ENCODE data around the gene NAE1. TPM values are rescaled to one million over a fixed set of nuclear protein-coding genes. Genes with fewer than 3 reads are reported as not detected.
"Not testable (repeated sequence)": the region's sequence is repeated elsewhere in the genome, so short reads cannot be mapped to it uniquely, and the experiment has no call there.

The NAE1 gene
- total RNA-seq, 4 donors from 2014 or later = 29.1 to 57.0 (median 34.8) TPM

GRCh38 chr16:66798161-66798560, 32.6 kb downstream of the NAE1 start:
- intact Hi-C loops (cut with DNase I; ENCODE audit: low total_unique reads) = no loop called here
- in situ Hi-C loops (cut with MboI; ENCODE audit: low sequenced_read_pairs in 4 of 4) = no loop called here
- H3K4me3 ChIP-seq = no peak overlapping the region
- H3K27me3 ChIP-seq = no peaks in the 10 kb centered on the region
- H3K9me3 ChIP-seq = no peaks in the 10 kb centered on the region
- no peak overlapping the region for H3K27ac ChIP-seq
- peaks cover 0 to 18% of the 10 kb centered on the region in 2 donors for H3K36me3 ChIP-seq
- H3K4me1 ChIP-seq = no peaks in the 10 kb centered on the region
- DNase-seq = no peak
- ATAC-seq = no peak
- no peak for TF ChIP-seq CTCF (IDR thresholded peaks at IDR 0.05 in 4 of 5, conservative IDR thresholded peaks at IDR 0.05 in 1 of 5)
- no peak for TF ChIP-seq POLR2A (IDR thresholded peaks at IDR 0.05)

DNA sequence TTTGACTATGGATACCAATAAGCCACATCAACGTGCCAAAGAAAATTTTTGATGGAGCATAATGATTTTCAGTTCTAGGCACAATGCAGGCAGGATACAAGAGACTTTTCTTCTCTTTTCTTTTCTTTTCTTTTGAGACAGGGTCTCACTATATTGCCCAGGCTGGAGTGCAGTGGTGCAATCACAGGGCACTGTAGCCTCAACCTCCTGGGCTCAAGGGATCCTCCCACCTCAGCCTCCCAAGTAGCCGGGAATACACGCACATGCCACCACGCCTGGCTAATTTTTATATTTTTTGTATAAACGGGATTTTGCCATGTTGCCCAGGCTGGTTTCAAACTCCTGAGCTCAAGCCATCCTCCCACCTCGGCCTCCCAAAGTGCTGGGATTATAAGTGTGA, 36.8 kb downstream of the NAE1 start:
- in situ Hi-C loops (cut with MboI; ENCODE audit: low sequenced_read_pairs in 4 of 4); H3K27me3 ChIP-seq; intact Hi-C loops (cut with DNase I; ENCODE audit: low total_unique reads); ATAC-seq; H3K27ac ChIP-seq; H3K9me3 ChIP-seq; H3K4me3 ChIP-seq; H3K36me3 ChIP-seq; H3K4me1 ChIP-seq; DNase-seq: not testable (repeated sequence)

DNA sequence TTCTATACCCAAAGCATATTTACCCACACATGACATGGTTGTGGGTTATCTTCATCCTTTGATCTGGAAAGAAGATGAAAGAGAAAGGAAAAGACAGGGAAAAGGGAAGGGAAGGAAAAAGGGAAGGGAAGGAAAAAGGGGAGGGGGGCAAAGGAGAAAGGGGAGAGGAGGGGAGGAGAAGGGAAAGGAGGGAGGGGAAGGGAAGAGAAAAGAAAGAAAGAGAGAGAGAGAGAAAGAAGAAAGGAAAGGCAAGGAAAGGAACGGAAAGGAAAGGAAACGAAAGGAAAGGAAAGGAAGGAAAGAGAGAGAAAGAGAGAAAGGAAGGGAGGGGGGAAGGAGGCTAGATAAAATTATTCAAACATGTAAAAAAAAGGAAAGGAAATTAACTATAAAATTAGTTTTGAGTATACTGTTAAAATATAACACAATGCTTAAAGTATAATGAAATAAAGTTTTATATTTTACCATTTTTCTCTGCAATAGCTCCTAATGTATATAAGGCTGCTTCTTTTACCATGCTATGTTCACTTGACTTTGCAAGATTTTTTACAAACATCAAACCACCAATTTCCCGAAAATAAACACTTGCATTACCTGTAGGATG, 40.5 kb downstream of the NAE1 start:
- ATAC-seq (no peak), DNase-seq (no peak)
- Histone ChIP-seq H3K27ac (no peak overlapping the region), H3K27me3 (no peaks in the 10 kb centered on the region), H3K4me3 (no peak overlapping the region), H3K9me3 (no peaks in the 10 kb centered on the region), H3K4me1 (no peaks in the 10 kb centered on the region), H3K36me3 (no peaks in the 10 kb centered on the region)
- TF ChIP-seq CTCF (IDR thresholded peaks at IDR 0.05 in 4 of 5, conservative IDR thresholded peaks at IDR 0.05 in 1 of 5) (no peak), POLR2A (IDR thresholded peaks at IDR 0.05) (no peak)
- intact Hi-C loops (cut with DNase I; ENCODE audit: low total_unique reads) (no loop called here), in situ Hi-C loops (cut with MboI; ENCODE audit: low sequenced_read_pairs in 4 of 4) (no loop called here)

- ATAC-seq (no peak), DNase-seq (no peak)
- no peaks in the 10 kb centered on the region for H3K4me1 ChIP-seq
- no peak for TF ChIP-seq POLR2A (IDR thresholded peaks at IDR 0.05)
- no peak for TF ChIP-seq CTCF (IDR thresholded peaks at IDR 0.05 in 4 of 5, conservative IDR thresholded peaks at IDR 0.05 in 1 of 5)
- H3K27me3 ChIP-seq = no peaks in the 10 kb centered on the region
- no peak overlapping the region for H3K4me3 ChIP-seq
- in situ Hi-C loops (cut with MboI; ENCODE audit: low sequenced_read_pairs in 4 of 4) (no loop called here), intact Hi-C loops (cut with DNase I; ENCODE audit: low total_unique reads) (no loop called here)
- no peaks in the 10 kb centered on the region for H3K9me3 ChIP-seq
- H3K27ac ChIP-seq = no peak overlapping the region
- H3K36me3 ChIP-seq = no peaks in the 10 kb centered on the region
Measured at GRCh38 chr16:66787427-66787826, 43.3 kb downstream of the NAE1 start.

- TF ChIP-seq CTCF (IDR thresholded peaks at IDR 0.05 in 4 of 5, conservative IDR thresholded peaks at IDR 0.05 in 1 of 5) = no peak
- no peak for TF ChIP-seq POLR2A (IDR thresholded peaks at IDR 0.05)
- ATAC-seq (no peak), DNase-seq (no peak)
- intact Hi-C loops (cut with DNase I; ENCODE audit: low total_unique reads) (no loop called here), in situ Hi-C loops (cut with MboI; ENCODE audit: low sequenced_read_pairs in 4 of 4) (no loop called here)
- no peaks in the 10 kb centered on the region for H3K9me3 ChIP-seq
- H3K4me3 ChIP-seq = no peak overlapping the region
- no peaks in the 10 kb centered on the region for H3K27me3 ChIP-seq
- no peak overlapping the region for H3K27ac ChIP-seq
- H3K36me3 ChIP-seq = no peaks in the 10 kb centered on the region
- H3K4me1 ChIP-seq = no peaks in the 10 kb centered on the region
Measured at GRCh38 chr16:66786551-66786950, 44.2 kb downstream of the NAE1 start.

Data from gastrocnemius medialis (tissue), 4 donors.